Activated CD4-positive, alpha-beta T cell treated with anti-CD3 and anti-CD28 coated beads, Interleukin-2, Interleukin-6, amounts not matched to agents 100 ng/mL and 50 ng/mL, durations not matched to agents 16 hours and 8 hours (primary cell): ENCODE data around the gene SLC4A8.

Experiments
- DNase-seq: peaks from one replicate; pipeline ENCODE4 v3.0.0-alpha.2; 2020

SLC4A8 gene

GRCh38 chr12:51395283-51396230 lies 29.1 kb upstream of the SLC4A8 start:
- DNase-seq = peak; percentile 69

GRCh38 chr12:51397670-51398069 lies 27.0 kb upstream of the SLC4A8 start:
- no peak for DNase-seq

GRCh38 chr12:51399891-51400290 lies 24.7 kb upstream of the SLC4A8 start:
- DNase-seq = no peak

DNA sequence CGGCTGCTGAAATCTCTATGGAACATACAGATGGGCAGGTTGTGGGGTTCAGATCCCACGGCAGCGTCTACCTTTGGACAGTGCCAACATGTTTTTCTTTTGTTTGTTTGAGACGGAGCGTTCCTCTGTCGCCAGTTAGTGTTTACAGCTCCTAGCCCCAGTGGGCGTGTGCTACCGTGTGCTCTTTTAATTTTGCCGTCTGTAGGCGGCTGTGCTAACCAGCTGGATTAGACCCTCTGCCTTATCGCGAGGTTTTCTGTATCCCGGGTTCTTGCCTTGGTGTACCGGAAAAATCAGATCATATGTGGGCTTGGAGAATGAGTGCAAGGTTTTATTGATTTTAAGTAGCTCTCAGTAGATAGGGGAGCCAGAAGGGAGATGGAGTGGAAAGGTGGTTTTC lies 23.6 kb upstream of the SLC4A8 start:
- no peak for DNase-seq

DNA sequence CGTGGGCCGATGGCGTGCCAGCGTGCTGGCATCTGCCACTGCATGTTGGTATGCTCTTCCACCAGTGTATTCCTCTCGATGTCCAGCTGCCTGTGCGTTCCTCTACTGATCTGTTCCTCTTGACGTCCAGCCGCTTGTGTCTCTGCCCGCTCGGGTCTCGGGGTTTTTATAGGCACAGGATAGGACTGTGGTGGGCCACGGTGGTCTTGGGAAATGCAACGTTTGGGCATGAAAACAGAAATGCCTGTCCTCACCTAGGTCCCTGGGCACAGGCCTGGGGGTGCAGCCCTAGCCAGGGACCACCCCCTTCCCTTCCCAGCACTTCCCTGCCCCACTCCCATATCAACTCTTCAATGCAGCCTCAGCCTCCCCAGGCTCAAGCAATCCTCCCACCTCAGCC lies 23.1 kb upstream of the SLC4A8 start:
- DNase-seq = no peak

GRCh38 chr12:51401900-51402299 lies 22.7 kb upstream of the SLC4A8 start:
- no peak for DNase-seq

GRCh38 chr12:51403159-51403558 lies 21.5 kb upstream of the SLC4A8 start:
- DNase-seq = no peak

DNA sequence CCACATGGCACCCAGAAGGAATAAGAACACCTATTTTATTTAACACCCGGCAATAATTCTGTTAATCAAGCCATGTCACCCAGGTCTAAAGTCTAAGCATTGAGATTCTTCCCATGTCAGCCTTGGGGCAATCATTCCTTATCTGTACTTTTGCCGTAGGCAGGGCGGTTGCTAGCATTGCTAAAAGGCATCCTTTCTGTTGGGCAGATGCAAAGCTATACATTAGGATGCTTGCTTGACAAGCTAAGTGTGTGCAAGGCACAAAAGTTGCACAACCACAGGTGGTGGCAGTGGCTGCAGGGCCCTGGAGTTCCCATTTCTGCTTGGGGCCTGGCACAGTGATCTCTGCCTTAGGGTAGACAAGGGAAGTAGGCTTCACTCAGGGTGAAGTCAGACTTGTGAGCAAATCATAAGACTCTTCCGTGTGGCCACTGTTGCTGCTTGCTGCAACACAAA lies 20.9 kb upstream of the SLC4A8 start:
- DNase-seq = no peak

- DNase-seq = no peak
Measured at GRCh38 chr12:51404627-51405026, 20.0 kb upstream of the SLC4A8 start.

DNA sequence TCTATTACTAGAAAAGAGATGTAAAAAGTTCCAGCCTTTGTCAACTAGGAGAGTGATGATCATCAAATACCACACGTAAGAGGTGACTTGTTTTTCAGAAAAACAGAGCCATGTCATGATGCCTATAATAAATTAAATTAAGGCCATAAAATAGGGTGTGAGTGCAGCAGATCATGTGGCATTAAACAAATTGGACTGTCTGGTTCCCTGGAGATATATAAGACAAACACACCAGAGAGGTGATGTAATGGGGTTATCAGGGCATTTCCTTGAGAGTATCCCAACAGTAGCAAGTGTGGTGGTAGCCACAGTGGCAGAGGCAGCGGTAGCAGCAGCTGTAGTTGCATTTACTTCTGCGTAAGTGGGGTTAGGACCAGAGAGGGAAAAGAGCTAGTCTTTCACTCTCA lies 18.8 kb upstream of the SLC4A8 start:
- no peak for DNase-seq

DNA sequence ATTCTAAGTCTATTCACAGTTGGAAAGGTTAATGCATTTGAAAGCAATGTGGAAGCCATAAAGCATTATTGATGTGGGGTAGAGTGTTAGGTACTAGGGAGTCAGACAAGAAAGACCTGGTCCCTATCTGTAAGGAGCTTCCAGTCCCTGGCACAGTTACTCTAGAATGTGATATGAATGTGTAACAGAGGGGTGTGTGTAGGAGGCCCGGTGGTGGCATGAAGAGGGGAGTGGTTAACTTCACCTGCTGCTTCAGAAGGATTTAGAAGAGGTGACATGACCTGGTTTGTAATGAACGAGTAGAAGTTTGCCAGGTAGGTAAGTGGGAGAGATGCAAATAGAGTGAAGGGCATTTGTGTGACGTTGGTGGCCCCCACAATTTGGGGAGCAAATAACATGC lies 18.3 kb upstream of the SLC4A8 start:
- DNase-seq = no peak

DNA sequence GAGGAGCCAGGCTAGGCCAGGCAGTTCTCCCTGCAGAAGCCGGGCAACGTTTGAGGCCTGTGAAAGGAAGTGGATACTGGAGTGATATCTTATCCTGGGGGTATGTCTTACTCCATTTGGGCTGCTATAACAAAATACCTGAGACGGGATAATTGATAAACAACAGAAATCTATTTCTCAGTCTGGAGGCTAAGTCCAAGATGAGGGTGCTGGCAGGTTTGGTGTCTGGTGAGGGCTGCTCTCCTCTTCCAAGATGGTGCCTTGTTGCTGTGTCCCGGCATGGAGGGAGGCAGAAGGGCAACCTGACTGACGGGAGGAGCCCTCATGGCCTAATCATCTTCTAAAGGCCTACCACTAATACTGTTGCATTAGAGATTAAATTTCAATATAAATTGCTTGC lies 17.8 kb upstream of the SLC4A8 start:
- DNase-seq = no peak

- no peak for DNase-seq
Measured at GRCh38 chr12:51407604-51408003, 17.0 kb upstream of the SLC4A8 start.

- no peak for DNase-seq
Measured at GRCh38 chr12:51409846-51410245, 14.8 kb upstream of the SLC4A8 start.

DNA sequence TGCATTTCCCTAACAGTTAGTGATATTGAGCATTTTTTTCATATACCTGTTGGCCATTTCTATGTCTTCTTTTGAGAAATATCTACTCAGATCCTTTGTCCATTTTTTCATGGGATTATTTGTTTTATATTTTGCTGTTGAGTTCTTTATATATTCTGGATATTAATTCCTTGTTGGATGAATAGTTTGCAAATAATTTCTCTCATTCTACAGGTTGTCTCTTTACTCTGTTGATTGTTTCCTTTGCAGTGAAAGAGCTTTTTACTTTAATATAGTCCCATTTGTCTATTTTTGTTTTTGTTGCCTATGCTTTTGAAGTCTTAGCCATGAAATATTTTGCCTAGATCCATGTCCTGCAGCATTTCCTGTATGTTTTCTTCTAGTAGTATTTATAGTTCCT lies 11.5 kb upstream of the SLC4A8 start:
- no peak for DNase-seq

GRCh38 chr12:51413791-51414190 lies 10.8 kb upstream of the SLC4A8 start:
- DNase-seq = no peak

GRCh38 chr12:51415931-51416330 lies 8.7 kb upstream of the SLC4A8 start:
- no peak for DNase-seq

DNA sequence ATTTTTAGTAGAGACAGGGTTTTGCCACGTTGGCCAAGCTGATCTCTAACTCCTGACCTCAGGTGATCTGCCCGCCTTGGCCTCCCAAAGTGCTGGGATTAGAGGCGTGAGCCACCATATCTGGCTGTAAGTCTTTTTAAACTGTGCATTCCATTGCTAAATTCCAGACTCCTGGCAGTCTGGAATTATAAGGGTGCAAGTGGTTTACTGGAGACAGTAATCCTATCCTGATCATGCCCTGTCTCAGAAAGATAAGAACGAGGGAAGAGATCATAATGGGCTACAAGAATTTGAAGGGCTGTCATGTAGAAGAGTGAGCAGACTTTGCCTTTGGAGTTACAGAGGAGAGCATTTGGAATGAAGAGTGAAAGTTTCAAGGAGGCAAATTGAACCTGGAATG lies 6.8 kb upstream of the SLC4A8 start:
- DNase-seq = no peak

DNA sequence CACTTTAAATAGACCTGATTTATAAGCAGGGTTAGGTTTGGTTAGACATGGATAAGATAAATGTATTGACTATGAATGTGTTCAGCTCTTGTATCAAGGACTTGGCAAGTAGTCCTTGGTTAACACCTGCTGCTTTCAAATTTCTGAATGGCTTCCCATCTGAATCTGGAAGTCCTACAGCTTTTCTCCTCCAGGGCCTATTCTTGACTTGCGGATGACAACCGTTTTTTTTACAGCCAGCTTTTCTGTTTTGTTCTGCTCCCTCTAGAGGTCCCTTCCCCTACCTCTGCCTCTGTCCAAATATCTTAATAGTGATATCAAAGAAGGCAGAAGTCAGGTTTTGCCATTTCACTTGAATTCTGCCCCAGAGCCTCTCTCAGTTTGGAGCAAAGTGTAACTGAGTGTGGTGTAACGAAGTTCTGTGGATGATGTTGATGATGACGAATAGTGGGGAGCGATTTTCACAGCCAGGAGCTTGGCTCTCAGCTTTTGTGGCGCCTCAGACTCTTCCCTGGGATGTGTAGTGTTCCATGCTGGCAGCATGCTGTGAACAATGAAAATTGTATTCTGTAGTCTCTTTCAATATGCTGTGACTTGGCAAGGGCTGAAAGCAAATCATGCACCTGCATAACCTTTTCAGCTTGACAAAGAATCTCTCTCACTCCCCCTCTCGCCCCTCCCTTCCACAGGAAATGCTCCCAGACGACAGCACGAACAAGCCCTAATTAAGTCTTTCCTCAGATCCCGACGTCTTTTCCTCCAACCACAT lies 5.0 kb upstream of the SLC4A8 start:
- DNase-seq = no peak

- DNase-seq = peak; percentile 73
Measured at GRCh38 chr12:51421266-51421884, 3.3 kb upstream of the SLC4A8 start.

DNA sequence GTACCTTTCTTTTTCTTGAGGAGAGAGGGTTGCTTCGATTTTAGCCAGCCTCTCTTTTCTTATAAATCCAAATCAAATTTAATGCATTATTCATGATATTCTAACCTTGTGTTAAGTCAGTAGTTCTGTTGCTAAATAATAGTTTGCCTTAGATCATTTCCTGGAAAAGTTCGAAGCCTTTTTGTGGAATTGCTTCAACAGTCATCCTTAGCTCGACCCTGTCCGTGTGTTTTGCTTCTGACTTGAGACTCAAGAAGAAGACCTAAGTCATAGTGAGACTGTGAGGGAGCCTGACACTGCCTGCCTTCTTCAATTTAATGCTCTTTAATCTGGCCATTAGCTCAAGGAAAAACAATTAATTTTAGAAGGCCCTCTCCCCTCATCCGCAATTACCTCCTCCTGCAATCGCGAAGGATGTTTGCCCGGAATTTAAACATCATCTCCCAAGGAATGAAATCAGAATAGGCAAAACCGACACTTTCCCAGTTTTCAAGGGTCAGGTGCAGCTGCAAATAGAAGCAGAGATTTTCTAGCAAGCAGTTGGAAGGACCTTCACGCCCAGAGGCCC lies 453 bp upstream of the SLC4A8 start:
- DNase-seq = no peak

DNA sequence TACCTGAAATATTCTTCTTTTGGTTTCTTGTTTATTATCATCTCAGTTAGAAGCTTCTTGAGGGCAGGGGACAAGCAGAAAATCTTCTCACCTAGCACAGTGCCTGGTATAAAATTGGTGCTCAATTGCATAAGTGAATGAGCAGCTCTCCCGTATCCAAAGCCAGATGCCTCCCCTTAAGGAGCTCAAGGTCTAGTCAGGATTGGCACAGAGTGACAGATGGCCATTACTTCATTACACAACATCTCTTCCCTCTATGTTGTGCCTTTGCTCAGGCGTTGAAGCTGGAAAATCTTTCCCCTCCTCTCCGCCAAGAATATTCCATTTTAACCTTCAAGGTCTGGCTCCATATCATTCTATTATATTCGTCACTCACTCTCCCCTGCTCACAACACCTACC lies 3.6 kb downstream of the SLC4A8 start:
- DNase-seq = no peak

DNA sequence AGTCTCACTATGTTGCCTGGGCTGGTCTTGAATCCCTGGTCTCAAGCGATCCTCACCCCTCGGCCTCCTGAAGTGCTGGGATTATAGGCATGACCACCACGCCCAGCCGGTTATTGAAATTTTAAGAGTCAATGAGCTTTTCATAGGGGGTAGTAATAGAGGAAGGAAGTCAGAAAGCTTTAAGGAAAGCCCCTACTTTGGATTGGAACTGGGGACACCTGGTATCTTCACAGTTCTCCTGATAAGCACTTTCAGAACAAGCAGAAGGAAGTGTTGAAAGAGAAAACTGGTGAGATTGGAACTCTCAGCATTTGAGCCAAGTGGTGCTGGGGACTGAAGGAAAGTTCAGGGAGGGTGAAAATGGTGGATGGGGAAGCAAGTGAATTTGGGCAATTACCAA lies 5.1 kb downstream of the SLC4A8 start:
- DNase-seq = no peak
